ENCODE data around the gene TFF3.

DNA sequence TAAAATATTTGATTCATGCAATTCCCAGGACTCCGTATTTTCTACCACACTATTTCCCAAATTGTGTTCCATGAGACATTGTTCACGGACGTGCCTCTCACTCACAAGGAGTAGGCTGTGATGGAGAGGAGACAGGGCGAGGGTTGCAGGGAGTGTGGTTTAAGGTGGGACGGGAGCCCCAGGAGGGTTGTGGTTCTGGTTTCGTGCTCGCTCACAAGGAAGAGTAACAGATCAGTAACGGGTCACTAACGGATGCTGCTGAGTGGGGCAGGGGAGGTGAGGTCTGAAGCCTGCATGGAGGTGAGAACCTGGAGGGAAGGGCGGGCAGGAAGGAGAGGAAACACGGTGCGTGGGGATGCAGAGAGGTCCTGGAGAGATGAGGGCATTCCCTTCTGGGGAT, 28.8 kb downstream of the TFF3 start:
- TF ChIP-seq, protein P1, sequence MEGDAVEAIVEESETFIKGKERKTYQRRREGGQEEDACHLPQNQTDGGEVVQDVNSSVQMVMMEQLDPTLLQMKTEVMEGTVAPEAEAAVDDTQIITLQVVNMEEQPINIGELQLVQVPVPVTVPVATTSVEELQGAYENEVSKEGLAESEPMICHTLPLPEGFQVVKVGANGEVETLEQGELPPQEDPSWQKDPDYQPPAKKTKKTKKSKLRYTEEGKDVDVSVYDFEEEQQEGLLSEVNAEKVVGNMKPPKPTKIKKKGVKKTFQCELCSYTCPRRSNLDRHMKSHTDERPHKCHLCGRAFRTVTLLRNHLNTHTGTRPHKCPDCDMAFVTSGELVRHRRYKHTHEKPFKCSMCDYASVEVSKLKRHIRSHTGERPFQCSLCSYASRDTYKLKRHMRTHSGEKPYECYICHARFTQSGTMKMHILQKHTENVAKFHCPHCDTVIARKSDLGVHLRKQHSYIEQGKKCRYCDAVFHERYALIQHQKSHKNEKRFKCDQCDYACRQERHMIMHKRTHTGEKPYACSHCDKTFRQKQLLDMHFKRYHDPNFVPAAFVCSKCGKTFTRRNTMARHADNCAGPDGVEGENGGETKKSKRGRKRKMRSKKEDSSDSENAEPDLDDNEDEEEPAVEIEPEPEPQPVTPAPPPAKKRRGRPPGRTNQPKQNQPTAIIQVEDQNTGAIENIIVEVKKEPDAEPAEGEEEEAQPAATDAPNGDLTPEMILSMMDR (conservative IDR thresholded peaks at IDR 0.05): no peak
- TF ChIP-seq ZFX (IDR thresholded peaks at IDR 0.05): no peak

All from C4-2B (cell line).